ENCODE results near the gene KDM4E. TPM values are rescaled to one million over a fixed set of nuclear protein-coding genes. Genes with fewer than 3 reads are reported as not detected.

The KDM4E gene
- total RNA-seq: not detected

DNA sequence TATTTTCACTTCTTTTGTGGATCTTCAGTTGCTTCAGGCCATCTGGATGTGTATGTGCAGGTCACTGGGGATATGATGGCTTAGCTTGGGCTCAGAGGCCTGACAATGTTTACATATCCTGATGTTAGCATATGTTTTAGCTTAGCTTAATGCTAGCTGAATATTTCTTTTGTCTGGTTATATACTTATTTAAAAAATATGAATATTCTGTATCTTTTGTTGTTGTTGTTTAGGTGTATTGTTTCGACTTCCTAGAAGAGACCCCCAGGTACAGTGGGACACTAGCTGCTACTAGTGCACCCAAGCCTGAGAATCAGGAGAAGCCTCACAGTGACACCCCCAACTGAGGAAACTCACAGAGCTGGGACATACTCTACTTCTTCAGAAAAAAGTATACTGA is at the start of gene KDM4E:
TSS of gene KDM4E (plus strand) at position 301 of the 400 bp plus-strand sequence. CDS start 300 bp downstream, outside the sequence.
- Mint-ChIP-seq H3K4me1 (no peaks in the 10 kb centered on the region), H3K27ac (no peak within 1 kb of the TSS), H3K9me3 (ENCODE audit: low read depth) (no peaks in the 10 kb centered on the region), H3K4me3 (no peak within 1 kb of the TSS), H3K36me3 (ENCODE audit: low read depth) (no peaks in the 10 kb centered on the region), H3K27me3 (no peaks in the 10 kb centered on the region)
- DNase-seq (no peak), ATAC-seq (no peak)
- intact Hi-C loops (cut with DNase I, micrococcal nuclease): loop anchor here (1.0 kb wide), 1 partner anchor 23 kb away; no protein-coding TSS in a partner anchor
- POLR2A ChIA-PET: no interaction called here
- CTCF ChIA-PET: no interaction called here

- peaks cover 7% of the 10 kb centered on the region for H3K36me3 Mint-ChIP-seq (ENCODE audit: low read depth)
- ChIA-PET POLR2A (interaction anchor here (0.6 kb wide), 1 partner anchor 257 kb away, joined by 3 read pairs; no protein-coding TSS in a partner anchor), CTCF (interaction anchor here (0.7 to 1.6 kb wide), 4 partner anchors 18 to 175 kb away, joined by 3 to 4 read pairs (median 3); no protein-coding TSS in a partner anchor)
- no peaks in the 10 kb centered on the region for H3K9me3 Mint-ChIP-seq (ENCODE audit: low read depth)
- ATAC-seq (no peak), DNase-seq (no peak)
- H3K27me3 Mint-ChIP-seq: no peaks in the 10 kb centered on the region
- intact Hi-C loops (cut with DNase I, micrococcal nuclease): no loop called here
- peaks cover 21% of the 10 kb centered on the region for H3K4me1 Mint-ChIP-seq
- no peak overlapping the region for H3K27ac Mint-ChIP-seq
- no peak overlapping the region for H3K4me3 Mint-ChIP-seq
Observed at GRCh38 chr11:94975599-94975998, 49.5 kb upstream of the KDM4E start.

DNA sequence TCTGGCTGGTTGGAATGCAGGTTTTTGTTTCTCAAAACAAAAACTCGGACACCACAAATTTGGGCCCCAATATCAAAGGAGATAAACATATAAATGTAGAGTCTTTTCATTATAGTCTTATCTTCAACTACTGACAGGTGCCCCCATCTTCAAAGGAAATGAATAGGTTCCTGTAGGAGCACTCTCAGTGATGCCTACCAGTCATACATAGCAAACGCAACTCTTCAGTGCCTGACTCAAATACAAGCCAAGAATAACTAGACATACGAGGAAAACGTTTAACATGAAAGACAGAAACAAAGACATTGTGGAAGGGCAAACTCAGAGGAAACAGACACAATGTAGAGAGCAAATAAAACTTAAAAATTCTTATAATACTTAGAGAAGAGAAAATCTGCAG is 37.7 kb upstream of the KDM4E start:
- Mint-ChIP-seq H3K4me3 (no peak overlapping the region), H3K27me3 (peaks cover 21% of the 10 kb centered on the region), H3K9me3 (ENCODE audit: low read depth) (no peaks in the 10 kb centered on the region), H3K27ac (no peak overlapping the region), H3K36me3 (ENCODE audit: low read depth) (no peaks in the 10 kb centered on the region), H3K4me1 (peaks cover 4% of the 10 kb centered on the region)
- DNase-seq (no peak), ATAC-seq (no peak)
- CTCF ChIA-PET: no interaction called here
- POLR2A ChIA-PET: no interaction called here
- intact Hi-C loops (cut with DNase I, micrococcal nuclease): no loop called here

GRCh38 chr11:94988748-94989147 is 36.3 kb upstream of the KDM4E start:
- Mint-ChIP-seq H3K27me3 (peaks cover 21% of the 10 kb centered on the region), H3K4me1 (peaks cover 4% of the 10 kb centered on the region), H3K27ac (no peak overlapping the region), H3K36me3 (ENCODE audit: low read depth) (no peaks in the 10 kb centered on the region), H3K9me3 (ENCODE audit: low read depth) (no peaks in the 10 kb centered on the region), H3K4me3 (no peak overlapping the region)
- intact Hi-C loops (cut with DNase I, micrococcal nuclease): no loop called here
- DNase-seq: no peak
- CTCF ChIA-PET: no interaction called here
- POLR2A ChIA-PET: no interaction called here
- ATAC-seq: peak; percentile 57

GRCh38 chr11:94993400-94993943 is 31.6 kb upstream of the KDM4E start:
- H3K36me3 Mint-ChIP-seq (ENCODE audit: low read depth): no peaks in the 10 kb centered on the region
- no peak overlapping the region for H3K4me3 Mint-ChIP-seq
- no peaks in the 10 kb centered on the region for H3K9me3 Mint-ChIP-seq (ENCODE audit: low read depth)
- peaks cover 4% of the 10 kb centered on the region for H3K4me1 Mint-ChIP-seq
- H3K27me3 Mint-ChIP-seq: peaks cover 13% of the 10 kb centered on the region
- intact Hi-C loops (cut with DNase I, micrococcal nuclease): no loop called here
- DNase-seq (no peak), ATAC-seq (no peak)
- ChIA-PET POLR2A (no interaction called here), CTCF (interaction anchor here (1.0 kb wide), 1 partner anchor 17 kb away, joined by 3 read pairs; no protein-coding TSS in a partner anchor)
- no peak overlapping the region for H3K27ac Mint-ChIP-seq

DNA sequence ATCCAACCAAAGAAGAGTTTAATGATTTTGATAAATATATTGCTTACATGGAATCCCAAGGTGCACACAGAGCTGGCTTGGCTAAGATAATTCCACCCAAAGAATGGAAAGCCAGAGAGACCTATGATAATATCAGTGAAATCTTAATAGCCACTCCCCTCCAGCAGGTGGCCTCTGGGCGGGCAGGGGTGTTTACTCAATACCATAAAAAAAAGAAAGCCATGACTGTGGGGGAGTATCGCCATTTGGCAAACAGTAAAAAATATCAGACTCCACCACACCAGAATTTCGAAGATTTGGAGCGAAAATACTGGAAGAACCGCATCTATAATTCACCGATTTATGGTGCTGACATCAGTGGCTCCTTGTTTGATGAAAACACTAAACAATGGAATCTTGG is 27.6 kb upstream of the KDM4E start:
- Mint-ChIP-seq H3K4me3 (no peak overlapping the region), H3K27ac (no peak overlapping the region), H3K4me1 (no peaks in the 10 kb centered on the region), H3K27me3 (peaks cover 2% of the 10 kb centered on the region), H3K9me3 (ENCODE audit: low read depth) (no peaks in the 10 kb centered on the region), H3K36me3 (ENCODE audit: low read depth) (no peaks in the 10 kb centered on the region)
- intact Hi-C loops (cut with DNase I, micrococcal nuclease): no loop called here
- ATAC-seq: no peak
- ChIA-PET POLR2A (no interaction called here), CTCF (no interaction called here)
- DNase-seq: no peak

- POLR2A ChIA-PET: no interaction called here
- no peak for DNase-seq
- Mint-ChIP-seq H3K9me3 (ENCODE audit: low read depth) (no peaks in the 10 kb centered on the region), H3K4me3 (no peak overlapping the region), H3K4me1 (no peaks in the 10 kb centered on the region), H3K27ac (no peak overlapping the region), H3K36me3 (ENCODE audit: low read depth) (no peaks in the 10 kb centered on the region), H3K27me3 (peaks cover 2% of the 10 kb centered on the region)
- no peak for ATAC-seq
- intact Hi-C loops (cut with DNase I, micrococcal nuclease): no loop called here
- CTCF ChIA-PET: no interaction called here
Observed at GRCh38 chr11:94998285-94998684, 26.8 kb upstream of the KDM4E start.

GRCh38 chr11:95003716-95004115 is 21.3 kb upstream of the KDM4E start:
- POLR2A ChIA-PET: no interaction called here
- intact Hi-C loops (cut with DNase I, micrococcal nuclease): no loop called here
- peaks cover 5% of the 10 kb centered on the region for H3K27me3 Mint-ChIP-seq

DNA sequence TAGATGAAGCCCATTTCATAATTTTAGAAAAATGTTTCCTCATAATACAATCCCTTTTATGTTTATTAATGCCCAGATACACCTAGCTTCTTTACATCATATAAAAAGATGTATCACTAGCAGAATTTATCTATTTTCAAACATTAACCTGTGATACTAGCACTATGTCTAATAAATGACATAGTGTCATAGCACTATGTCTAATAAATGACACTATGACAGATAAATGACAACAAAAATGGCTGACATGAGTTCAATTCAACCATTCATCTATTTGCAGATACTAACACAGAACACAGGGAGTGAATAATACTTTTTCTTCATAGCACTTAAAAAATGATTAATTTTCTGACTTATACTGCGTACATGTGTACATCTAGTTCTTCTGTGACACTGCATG is 19.4 kb upstream of the KDM4E start:
- H3K36me3 Mint-ChIP-seq (ENCODE audit: low read depth): no peaks in the 10 kb centered on the region
- H3K4me3 Mint-ChIP-seq: no peak overlapping the region
- intact Hi-C loops (cut with DNase I, micrococcal nuclease): no loop called here
- ChIA-PET CTCF (no interaction called here), POLR2A (no interaction called here)
- no peaks in the 10 kb centered on the region for H3K9me3 Mint-ChIP-seq (ENCODE audit: low read depth)
- H3K27ac Mint-ChIP-seq: no peak overlapping the region
- DNase-seq: no peak
- no peaks in the 10 kb centered on the region for H3K4me1 Mint-ChIP-seq
- ATAC-seq: no peak
- peaks cover 7% of the 10 kb centered on the region for H3K27me3 Mint-ChIP-seq

More at GRCh38 chr11:95003716-95004115, 21.3 kb upstream of the KDM4E start:
- Mint-ChIP-seq H3K4me1 (no peaks in the 10 kb centered on the region), H3K36me3 (ENCODE audit: low read depth) (no peaks in the 10 kb centered on the region), H3K27ac (no peak overlapping the region), H3K9me3 (ENCODE audit: low read depth) (no peaks in the 10 kb centered on the region), H3K4me3 (no peak overlapping the region)
- CTCF ChIA-PET: no interaction called here
- DNase-seq: no peak
- no peak for ATAC-seq

- Mint-ChIP-seq H3K4me3 (no peak overlapping the region), H3K4me1 (no peaks in the 10 kb centered on the region), H3K27ac (no peak overlapping the region), H3K36me3 (ENCODE audit: low read depth) (no peaks in the 10 kb centered on the region), H3K27me3 (peaks cover 6% of the 10 kb centered on the region), H3K9me3 (ENCODE audit: low read depth) (no peaks in the 10 kb centered on the region)
- CTCF ChIA-PET: no interaction called here
- intact Hi-C loops (cut with DNase I, micrococcal nuclease): no loop called here
- POLR2A ChIA-PET: no interaction called here
- ATAC-seq: no peak
- DNase-seq: no peak
Observed at GRCh38 chr11:95011376-95011775, 13.7 kb upstream of the KDM4E start.

GRCh38 chr11:95014184-95014821 is 10.8 kb upstream of the KDM4E start:
- no peak for ATAC-seq
- DNase-seq: no peak
- Mint-ChIP-seq H3K27ac (no peak overlapping the region), H3K27me3 (peaks cover 5% of the 10 kb centered on the region), H3K36me3 (ENCODE audit: low read depth) (no peaks in the 10 kb centered on the region), H3K9me3 (ENCODE audit: low read depth) (no peaks in the 10 kb centered on the region), H3K4me1 (no peaks in the 10 kb centered on the region), H3K4me3 (no peak overlapping the region)
- CTCF ChIA-PET: no interaction called here
- intact Hi-C loops (cut with DNase I, micrococcal nuclease): no loop called here
- POLR2A ChIA-PET: no interaction called here

DNA sequence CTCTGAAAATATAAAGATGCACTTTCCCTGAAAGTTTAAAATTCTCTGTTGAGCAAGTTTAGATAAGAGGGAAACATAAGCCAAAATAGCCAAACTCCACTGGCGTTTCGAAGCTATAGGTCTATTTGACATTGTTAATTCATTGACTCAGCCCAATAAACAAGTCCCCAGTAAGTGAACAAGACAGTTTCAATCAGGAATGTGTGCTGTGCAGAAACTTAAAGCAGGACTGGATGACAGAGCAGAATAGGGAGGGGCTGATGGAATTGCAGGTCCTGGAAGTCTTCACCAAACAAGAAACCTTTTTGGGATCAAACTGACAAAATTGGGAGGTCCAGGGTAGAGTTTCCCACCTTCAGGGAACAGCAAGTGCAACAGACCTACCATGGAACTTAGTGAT is 8.9 kb upstream of the KDM4E start:
- Mint-ChIP-seq H3K4me3 (no peak overlapping the region), H3K36me3 (ENCODE audit: low read depth) (no peaks in the 10 kb centered on the region), H3K27ac (no peak overlapping the region), H3K9me3 (ENCODE audit: low read depth) (no peaks in the 10 kb centered on the region), H3K4me1 (no peaks in the 10 kb centered on the region), H3K27me3 (peaks cover 4% of the 10 kb centered on the region)
- ChIA-PET CTCF (no interaction called here), POLR2A (no interaction called here)
- DNase-seq (no peak), ATAC-seq (no peak)
- intact Hi-C loops (cut with DNase I, micrococcal nuclease): no loop called here
